SK-N-SH treated with all-trans-retinoic acid at 6 μM for 48 hours (cell line): Measurements from ENCODE around the gene FCAMR.

Experiments used
- ARNTL ChIP-seq: fragments of 450-650 bp; formaldehyde crosslinking; IDR thresholded peaks from 2 replicates; pipeline ENCODE4 v1.5.0; 2020; ENCODE audit warnings: low read depth, mild to moderate bottlenecking, moderate library complexity, borderline replicate concordance
- GLIS3 ChIP-seq: fragments of 250-450 bp; sonication (Bioruptor Pico); IDR thresholded peaks from 2 replicates; pipeline ENCODE4 v1.5.0; 2020; ENCODE audit warnings: mild to moderate bottlenecking, moderate library complexity
- OSR1 ChIP-seq: fragments of 250-450 bp; sonication (Bioruptor Pico); IDR thresholded peaks from 2 replicates; pipeline ENCODE4 v1.8.0; 2022; ENCODE audit warnings: moderate library complexity, mild to moderate bottlenecking, inconsistent platforms
- RARB ChIP-seq: fragments of 250-450 bp; sonication (Bioruptor Pico); IDR thresholded peaks from 2 replicates; pipeline ENCODE4 v1.8.0; 2021; ENCODE audit warnings: mild to moderate bottlenecking, moderate library complexity
- TCF4 ChIP-seq: fragments of 250-450 bp; sonication (Bioruptor Pico); IDR thresholded peaks from 2 replicates; pipeline ENCODE4 v1.8.0; 2021; ENCODE audit warnings: mild to moderate bottlenecking, moderate library complexity, borderline replicate concordance
- TOX ChIP-seq: fragments of 250-450 bp; sonication (Bioruptor Pico); IDR thresholded peaks from 2 replicates; pipeline ENCODE4 v1.8.0; 2021; ENCODE audit warnings: mild to moderate bottlenecking, moderate library complexity, borderline replicate concordance
- ZC3H10 ChIP-seq: fragments of 250-450 bp; sonication (Bioruptor Pico); IDR thresholded peaks from 2 replicates; pipeline ENCODE4 v1.5.1; 2021; ENCODE audit warnings: mild to moderate bottlenecking, moderate library complexity
- TF ChIP-seq, protein P1 (sequence below): fragments of 250-450 bp; sonication (Bioruptor Pico); IDR thresholded peaks from 2 replicates; pipeline ENCODE4 v1.8.0; 2020; ENCODE audit warnings: mild to moderate bottlenecking, moderate library complexity, borderline replicate concordance
- TF ChIP-seq, protein P2 (sequence below): fragments of 250-450 bp; sonication (Bioruptor Pico); IDR thresholded peaks from 2 replicates; pipeline ENCODE4 v1.8.0; 2021; ENCODE audit warnings: low read depth, mild to moderate bottlenecking, moderate library complexity, borderline replicate concordance

DNA sequence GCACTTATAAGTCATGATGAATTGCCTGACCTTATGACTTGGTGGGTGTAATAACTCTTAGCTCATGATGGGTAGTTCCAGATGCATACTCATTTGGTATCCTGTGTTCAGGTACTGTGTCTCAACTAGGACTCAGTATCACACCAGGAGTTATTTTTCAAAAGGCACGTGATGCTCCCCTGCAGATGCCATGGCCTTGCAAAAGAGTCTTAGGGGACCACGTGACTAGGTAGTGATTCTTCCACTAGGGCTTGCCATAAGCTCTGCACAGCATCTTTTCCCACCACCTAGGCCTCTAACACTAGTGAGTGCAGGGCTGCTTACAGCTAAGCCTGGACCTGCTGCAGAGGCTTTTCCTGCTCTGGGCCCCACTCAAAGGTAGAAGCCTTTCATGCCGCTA lies 3.9 kb upstream of the FCAMR start:
- TF ChIP-seq RARB (CRISPR knock-in tag) (no peak), TOX (CRISPR knock-in tag) (no peak), OSR1 (no peak), GLIS3 (CRISPR knock-in tag) (no peak), TCF4 (CRISPR knock-in tag) (no peak), ZC3H10 (no peak), ARNTL (CRISPR knock-in tag) (no peak)
- TF ChIP-seq, protein P1, sequence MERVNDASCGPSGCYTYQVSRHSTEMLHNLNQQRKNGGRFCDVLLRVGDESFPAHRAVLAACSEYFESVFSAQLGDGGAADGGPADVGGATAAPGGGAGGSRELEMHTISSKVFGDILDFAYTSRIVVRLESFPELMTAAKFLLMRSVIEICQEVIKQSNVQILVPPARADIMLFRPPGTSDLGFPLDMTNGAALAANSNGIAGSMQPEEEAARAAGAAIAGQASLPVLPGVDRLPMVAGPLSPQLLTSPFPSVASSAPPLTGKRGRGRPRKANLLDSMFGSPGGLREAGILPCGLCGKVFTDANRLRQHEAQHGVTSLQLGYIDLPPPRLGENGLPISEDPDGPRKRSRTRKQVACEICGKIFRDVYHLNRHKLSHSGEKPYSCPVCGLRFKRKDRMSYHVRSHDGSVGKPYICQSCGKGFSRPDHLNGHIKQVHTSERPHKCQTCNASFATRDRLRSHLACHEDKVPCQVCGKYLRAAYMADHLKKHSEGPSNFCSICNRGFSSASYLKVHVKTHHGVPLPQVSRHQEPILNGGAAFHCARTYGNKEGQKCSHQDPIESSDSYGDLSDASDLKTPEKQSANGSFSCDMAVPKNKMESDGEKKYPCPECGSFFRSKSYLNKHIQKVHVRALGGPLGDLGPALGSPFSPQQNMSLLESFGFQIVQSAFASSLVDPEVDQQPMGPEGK (CRISPR knock-in tag) = no peak
- TF ChIP-seq, protein P2, sequence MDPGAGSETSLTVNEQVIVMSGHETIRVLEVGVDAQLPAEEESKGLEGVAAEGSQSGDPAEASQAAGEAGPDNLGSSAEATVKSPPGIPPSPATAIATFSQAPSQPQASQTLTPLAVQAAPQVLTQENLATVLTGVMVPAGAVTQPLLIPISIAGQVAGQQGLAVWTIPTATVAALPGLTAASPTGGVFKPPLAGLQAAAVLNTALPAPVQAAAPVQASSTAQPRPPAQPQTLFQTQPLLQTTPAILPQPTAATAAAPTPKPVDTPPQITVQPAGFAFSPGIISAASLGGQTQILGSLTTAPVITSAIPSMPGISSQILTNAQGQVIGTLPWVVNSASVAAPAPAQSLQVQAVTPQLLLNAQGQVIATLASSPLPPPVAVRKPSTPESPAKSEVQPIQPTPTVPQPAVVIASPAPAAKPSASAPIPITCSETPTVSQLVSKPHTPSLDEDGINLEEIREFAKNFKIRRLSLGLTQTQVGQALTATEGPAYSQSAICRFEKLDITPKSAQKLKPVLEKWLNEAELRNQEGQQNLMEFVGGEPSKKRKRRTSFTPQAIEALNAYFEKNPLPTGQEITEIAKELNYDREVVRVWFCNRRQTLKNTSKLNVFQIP (CRISPR knock-in tag) = no peak
